H9 (cell line): ENCODE measurements around the gene ATP6V1B1. TPM values are rescaled to one million over a fixed set of nuclear protein-coding genes. Genes with fewer than 3 reads are reported as not detected.

Experiments
- DNase-seq: peaks from one replicate; pipeline ENCODE4 v3.0.0-alpha.2; 2017
- H2AFZ ChIP-seq: one replicate; pipeline ENCODE4 v1.6.1; 2013; ENCODE audit warnings: mild to moderate bottlenecking, low read length, control low read depth, moderate library complexity
- H2AK5ac ChIP-seq: 2 replicates; pipeline ENCODE4 v1.6.1; 2013; ENCODE audit warnings: low read length, control low read depth, mixed read lengths; ENCODE audit not compliant: insufficient read length
- H2BK120ac ChIP-seq: one replicate; pipeline ENCODE4 v1.6.1; 2013; ENCODE audit warnings: low read depth, mild to moderate bottlenecking, low read length, control low read depth, inconsistent platforms; ENCODE audit not compliant: poor library complexity, severe bottlenecking
- H2BK12ac ChIP-seq: 2 replicates; pipeline ENCODE4 v1.6.1; 2013; ENCODE audit warnings: low read length, control low read depth, mixed read lengths, low read depth; ENCODE audit not compliant: insufficient read length
- H2BK15ac ChIP-seq: 2 replicates; pipeline ENCODE4 v1.6.1; 2013; ENCODE audit warnings: low read depth, low read length, control low read depth
- H2BK20ac ChIP-seq: one replicate; pipeline ENCODE4 v1.6.1; 2013; ENCODE audit warnings: low read depth, mild to moderate bottlenecking, low read length, control low read depth, inconsistent platforms; ENCODE audit not compliant: poor library complexity, severe bottlenecking
- H2BK5ac ChIP-seq: 2 replicates; pipeline ENCODE4 v1.6.1; 2013; ENCODE audit warnings: low read length, control low read depth, mixed read lengths; ENCODE audit not compliant: insufficient read length
- H3K14ac ChIP-seq: 2 replicates; pipeline ENCODE4 v1.6.1; 2013; ENCODE audit warnings: low read length, control low read depth; ENCODE audit not compliant: insufficient read depth
- H3K18ac ChIP-seq: 2 replicates; pipeline ENCODE4 v1.6.1; 2013; ENCODE audit warnings: low read depth, mild to moderate bottlenecking, mixed read lengths, low read length, control low read depth; ENCODE audit not compliant: insufficient read length
- H3K23ac ChIP-seq: 2 replicates; pipeline ENCODE4 v1.6.1; 2013; ENCODE audit warnings: low read length, control low read depth, mixed read lengths, low read depth; ENCODE audit not compliant: insufficient read length
- H3K23me2 ChIP-seq: 2 replicates; pipeline ENCODE4 v1.6.1; 2013; ENCODE audit warnings: low read depth, mild to moderate bottlenecking, mixed read lengths, low read length, control low read depth; ENCODE audit not compliant: insufficient read length, poor library complexity, severe bottlenecking
- H3K27ac ChIP-seq: 2 replicates; pipeline ENCODE4 v1.5.1; 2013; ENCODE audit warnings: low read length, control low read depth, mixed read lengths, low read depth; ENCODE audit not compliant: insufficient read length
- H3K27me3 ChIP-seq: 2 replicates; pipeline ENCODE4 v1.6.1; 2013; ENCODE audit warnings: low read length, control low read depth, inconsistent platforms; ENCODE audit not compliant: insufficient read depth
- H3K4ac ChIP-seq: 2 replicates; pipeline ENCODE4 v1.6.1; 2013; ENCODE audit warnings: low read depth, mild to moderate bottlenecking, control low read depth, inconsistent platforms, low read length, moderate library complexity
- H3K4me1 ChIP-seq: 2 replicates; pipeline ENCODE4 v1.6.1; 2013; ENCODE audit warnings: low read length, control low read depth, inconsistent platforms; ENCODE audit not compliant: insufficient read depth
- H3K4me2 ChIP-seq: 2 replicates; pipeline ENCODE4 v1.6.1; 2013; ENCODE audit warnings: low read length, control low read depth, mixed read lengths; ENCODE audit not compliant: insufficient read length, insufficient read depth
- H3K56ac ChIP-seq: 2 replicates; pipeline ENCODE4 v1.6.1; 2013; ENCODE audit warnings: low read depth, mild to moderate bottlenecking, mixed read lengths, low read length, control low read depth; ENCODE audit not compliant: insufficient read length
- H3K79me1 ChIP-seq: 2 replicates; pipeline ENCODE4 v1.6.1; 2013; ENCODE audit warnings: low read depth, mild to moderate bottlenecking, moderate library complexity, low read length, control low read depth, inconsistent platforms; ENCODE audit not compliant: insufficient read depth, poor library complexity, severe bottlenecking
- H3K79me2 ChIP-seq: 2 replicates; pipeline ENCODE4 v1.6.1; 2013; ENCODE audit warnings: low read length, control low read depth, inconsistent platforms; ENCODE audit not compliant: insufficient read depth
- H3K9ac ChIP-seq: 2 replicates; pipeline ENCODE4 v1.6.1; 2013; ENCODE audit warnings: low read length, control low read depth, mixed read lengths; ENCODE audit not compliant: insufficient read length; ENCODE audit errors: extremely low read depth
- H3K9me3 ChIP-seq: one replicate; pipeline ENCODE4 v1.6.1; 2013; ENCODE audit warnings: low read depth, low read length, inconsistent platforms; ENCODE audit not compliant: control insufficient read depth
- H3T11ph ChIP-seq: one replicate; pipeline ENCODE4 v1.6.1; 2013; ENCODE audit warnings: mild to moderate bottlenecking, low read length, control low read depth, inconsistent platforms
- H4K20me1 ChIP-seq: one replicate; pipeline ENCODE4 v1.6.1; 2013; ENCODE audit not compliant: control insufficient read depth, insufficient read length, insufficient read depth
- H4K5ac ChIP-seq: 2 replicates; pipeline ENCODE4 v1.6.1; 2013; ENCODE audit warnings: low read depth, mild to moderate bottlenecking, mixed read lengths, low read length, control low read depth; ENCODE audit not compliant: insufficient read length
- H4K8ac ChIP-seq: replicated peaks from 2 replicates; pipeline ENCODE4 v1.6.1; 2013; ENCODE audit warnings: low read length, control low read depth, mixed read lengths, low read depth; ENCODE audit not compliant: insufficient read length
- H4K91ac ChIP-seq: 2 replicates; pipeline ENCODE4 v1.6.1; 2013; ENCODE audit warnings: low read depth, mild to moderate bottlenecking, moderate library complexity, mixed read lengths, low read length, control low read depth; ENCODE audit not compliant: insufficient read length
- H3K27ac Mint-ChIP-seq, 3 experiments: 2 replicates in 2 of 3; 3 replicates in 1 of 3; pipeline ENCODE4 v1.8.0; 2020 to 2021; ENCODE audit warnings: mixed read lengths in 3 of 3, mild to moderate bottlenecking in 1 of 3, moderate library complexity in 1 of 3
- H3K27me3 Mint-ChIP-seq: 2 replicates; pipeline ENCODE4 v1.8.0; 2021; ENCODE audit warnings: low read depth, mild to moderate bottlenecking, moderate library complexity, mixed read lengths
- H3K36me3 Mint-ChIP-seq, 3 experiments: 2 replicates in 2 of 3; 3 replicates in 1 of 3; pipeline ENCODE4 v1.8.0; 2020 to 2021; ENCODE audit warnings: low read depth in 3 of 3, mixed read lengths in 3 of 3; ENCODE audit not compliant: insufficient read depth in 1 of 3
- H3K4me1 Mint-ChIP-seq, 2 experiments: 2 replicates each; pipeline ENCODE4 v1.8.0; 2020; ENCODE audit warnings: mixed read lengths in 2 of 2
- H3K4me3 Mint-ChIP-seq, 2 experiments: 2 replicates in 1 of 2; 3 replicates in 1 of 2; pipeline ENCODE4 v1.8.0; 2020 to 2021; ENCODE audit warnings: mild to moderate bottlenecking in 2 of 2, mixed read lengths in 2 of 2, moderate library complexity in 1 of 2
- H3K9me3 Mint-ChIP-seq, 2 experiments: 2 replicates in 1 of 2; 3 replicates in 1 of 2; pipeline ENCODE4 v1.8.0; 2020; ENCODE audit warnings: mild to moderate bottlenecking in 2 of 2, mixed read lengths in 2 of 2, moderate library complexity in 1 of 2
- CTCF ChIP-seq: fragments of 200-600 bp; sonication (generic); conservative IDR thresholded peaks from 3 replicates; pipeline ENCODE4 v1.8.0; 2021; ENCODE audit warnings: antibody characterized with exemption, mild to moderate bottlenecking
- WGBS: extraction: QIAGEN DNeasy Blood & Tissue Kit; methylation state at CpG from one replicate; pipeline ENCODE4 v1.1.7; 2013; ENCODE audit warnings: missing lambda C conversion rate, low lambda C conversion rate, mixed read lengths; ENCODE audit not compliant: insufficient read length; ENCODE audit errors: extremely low coverage; 5-methylcytosine and 5-hydroxymethylcytosine counted together
- total RNA-seq: library from RNA; stranded (reverse); gene quantifications from 2 replicates; pipeline ENCODE4 v1.2.1, GENCODE V29; 2021

ATP6V1B1 gene
- total RNA-seq, 1 experiment from 2014 or later = not detected

GRCh38 chr2:70923378-70924015 lies 12.2 kb upstream of the ATP6V1B1 start:
- no peak overlapping the region for H4K8ac ChIP-seq
- H3K4ac ChIP-seq = no peak overlapping the region
- no peaks in the 10 kb centered on the region for H3K9me3 ChIP-seq
- H4K5ac ChIP-seq = no peak overlapping the region
- H2AK5ac ChIP-seq = no peak overlapping the region
- H2BK12ac ChIP-seq = no peak overlapping the region
- no peak overlapping the region for H3K27ac ChIP-seq
- no peak overlapping the region for H2AFZ ChIP-seq
- Mint-ChIP-seq H3K27me3 (peaks cover 63% of the 10 kb centered on the region), H3K9me3 (no peaks in the 10 kb centered on the region), H3K4me1 (peaks cover 14 to 19% of the 10 kb centered on the region in 2 experiments), H3K4me3 (no peak overlapping the region), H3K27ac (peak overlapping the region in 1 of 3 experiments; percentile 25; a peak in 2 of 7 replicates), H3K36me3 (no peaks in the 10 kb centered on the region)
- H3K79me2 ChIP-seq = no peaks in the 10 kb centered on the region
- H3K4me1 ChIP-seq = no peaks in the 10 kb centered on the region
- no peak overlapping the region for H4K91ac ChIP-seq
- no peak overlapping the region for H3K23ac ChIP-seq
- no peak overlapping the region for H2BK20ac ChIP-seq
- H3K27me3 ChIP-seq = no peaks in the 10 kb centered on the region
- no peak overlapping the region for H2BK120ac ChIP-seq
- no peaks in the 10 kb centered on the region for H4K20me1 ChIP-seq
- TF ChIP-seq CTCF = peak; percentile 67
- DNase-seq = peak; percentile 74
- no peaks in the 10 kb centered on the region for H3K79me1 ChIP-seq
- no peak overlapping the region for H3K14ac ChIP-seq
- H2BK15ac ChIP-seq = no peak overlapping the region
- H3K9ac ChIP-seq = no peak overlapping the region
- WGBS = no CpG with 5 or more reads among the region's 10 CpGs
- H3T11ph ChIP-seq = no peak overlapping the region
- H3K56ac ChIP-seq = no peak overlapping the region
- no peak overlapping the region for H3K4me2 ChIP-seq
- no peaks in the 10 kb centered on the region for H3K23me2 ChIP-seq
- no peak overlapping the region for H2BK5ac ChIP-seq
- H3K18ac ChIP-seq = no peak overlapping the region
